Spleen (tissue), 7 donors: Measurements from ENCODE around the gene WNT2.

Experiments used
- POLR2A ChIP-seq, 3 donors: fragments of 450-650 bp; IDR thresholded peaks; one replicate each; pipeline ENCODE4 v1.5.1; 2017; ENCODE audit warnings: antibody characterized with exemption in 3 of 3, mild to moderate bottlenecking in 1 of 3
- POLR2AphosphoS5 ChIP-seq, 3 donors: sonication (generic); formaldehyde crosslinking; IDR thresholded peaks; one replicate each; pipeline ENCODE4 v1.5.1; 2017; ENCODE audit warnings: antibody characterized with exemption in 3 of 3
- TF ChIP-seq, protein P1 (sequence below), 11 experiments: fragments of 200-600 bp in 7 of 11; fragments of 450-650 bp in 4 of 11; sonication (generic) in 4 of 11; IDR thresholded peaks in 8 of 11; conservative IDR thresholded peaks in 3 of 11; 1 replicate in 7 of 11; 2 replicates in 4 of 11; pipeline versions ENCODE4 v1.4.0 to v1.8.0; 2016 to 2021; ENCODE audit warnings: antibody characterized with exemption in 11 of 11, inconsistent platforms in 4 of 11, mild to moderate bottlenecking in 1 of 11
- donor health status: DM: no; HTN: no; CAD: no; lungs with moderate emphysema.
- donor health status: DM: no; HTN: no; CAD: no.
- donor health status: DM: no; HTN: no; CAD: no.

GRCh38 chr7:117247809-117248208 lies 75.0 kb downstream of the WNT2 start:
- TF ChIP-seq, protein P1, sequence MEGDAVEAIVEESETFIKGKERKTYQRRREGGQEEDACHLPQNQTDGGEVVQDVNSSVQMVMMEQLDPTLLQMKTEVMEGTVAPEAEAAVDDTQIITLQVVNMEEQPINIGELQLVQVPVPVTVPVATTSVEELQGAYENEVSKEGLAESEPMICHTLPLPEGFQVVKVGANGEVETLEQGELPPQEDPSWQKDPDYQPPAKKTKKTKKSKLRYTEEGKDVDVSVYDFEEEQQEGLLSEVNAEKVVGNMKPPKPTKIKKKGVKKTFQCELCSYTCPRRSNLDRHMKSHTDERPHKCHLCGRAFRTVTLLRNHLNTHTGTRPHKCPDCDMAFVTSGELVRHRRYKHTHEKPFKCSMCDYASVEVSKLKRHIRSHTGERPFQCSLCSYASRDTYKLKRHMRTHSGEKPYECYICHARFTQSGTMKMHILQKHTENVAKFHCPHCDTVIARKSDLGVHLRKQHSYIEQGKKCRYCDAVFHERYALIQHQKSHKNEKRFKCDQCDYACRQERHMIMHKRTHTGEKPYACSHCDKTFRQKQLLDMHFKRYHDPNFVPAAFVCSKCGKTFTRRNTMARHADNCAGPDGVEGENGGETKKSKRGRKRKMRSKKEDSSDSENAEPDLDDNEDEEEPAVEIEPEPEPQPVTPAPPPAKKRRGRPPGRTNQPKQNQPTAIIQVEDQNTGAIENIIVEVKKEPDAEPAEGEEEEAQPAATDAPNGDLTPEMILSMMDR (IDR thresholded peaks at IDR 0.05 in 8 of 11, conservative IDR thresholded peaks at IDR 0.05 in 3 of 11), result no peak
- TF ChIP-seq POLR2AphosphoS5 (IDR thresholded peaks at IDR 0.05), result no peak
- no peak for TF ChIP-seq POLR2A (IDR thresholded peaks at IDR 0.05)
